HUDEP-2 (cell line): Measurements from ENCODE around the gene NAT8.
A peak's percentile ranks its signal among the peaks of the same experiment; 100 is the strongest.
"Not testable (repeated sequence)": the region's sequence is repeated elsewhere in the genome, so short reads cannot be mapped to it uniquely, and the experiment has no call there.

Experiments
- DNase-seq, 76 experiments: peaks; one replicate each; lab custom pipeline; 2025; ENCODE audit not compliant: unreplicated experiment in 76 of 76; lab: John Stamatoyannopoulos, UW

Gene NAT8

GRCh38 chr2:73638429-73638828 is 3.8 kb downstream of the NAT8 start:
- DNase-seq = no peak

GRCh38 chr2:73636977-73637376 is 5.2 kb downstream of the NAT8 start:
- not testable (repeated sequence) for DNase-seq

GRCh38 chr2:73630662-73631266 is 11.5 kb downstream of the NAT8 start:
- peak in 4 of 76 experiments; percentile 1 to 19 (median 7) for DNase-seq

GRCh38 chr2:73628493-73628892 is 13.7 kb downstream of the NAT8 start:
- DNase-seq = not testable (repeated sequence)

GRCh38 chr2:73626237-73626636 is 16.0 kb downstream of the NAT8 start:
- not testable (repeated sequence) for DNase-seq

GRCh38 chr2:73624625-73625024 is 17.6 kb downstream of the NAT8 start:
- not testable (repeated sequence) for DNase-seq

- not testable (repeated sequence) for DNase-seq
Observed at GRCh38 chr2:73624036-73624435, 18.2 kb downstream of the NAT8 start.

- not testable (repeated sequence) for DNase-seq
Observed at GRCh38 chr2:73619925-73620324, 22.3 kb downstream of the NAT8 start.

- DNase-seq = no peak
Observed at GRCh38 chr2:73614997-73615396, 27.2 kb downstream of the NAT8 start.

GRCh38 chr2:73614105-73614504 is 28.1 kb downstream of the NAT8 start:
- DNase-seq = no peak

GRCh38 chr2:73611867-73612266 is 30.4 kb downstream of the NAT8 start:
- no peak for DNase-seq

GRCh38 chr2:73611193-73611592 is 31.0 kb downstream of the NAT8 start:
- DNase-seq = no peak

- no peak for DNase-seq
Observed at GRCh38 chr2:73610111-73610510, 32.1 kb downstream of the NAT8 start.

- not testable (repeated sequence) for DNase-seq
Observed at GRCh38 chr2:73604589-73604988, 37.6 kb downstream of the NAT8 start.

- not testable (repeated sequence) for DNase-seq
Observed at GRCh38 chr2:73603099-73603588, 39.1 kb downstream of the NAT8 start.

GRCh38 chr2:73601780-73602179 is 40.4 kb downstream of the NAT8 start:
- no peak for DNase-seq

GRCh38 chr2:73594251-73594650 is 48.0 kb downstream of the NAT8 start:
- DNase-seq = no peak

- DNase-seq = no peak
Observed at GRCh38 chr2:73593680-73594079, 48.5 kb downstream of the NAT8 start.
